CD4-positive, alpha-beta T cell treated with Interleukin-6 at 100 ng/mL for 8 hours (primary cell): ENCODE measurements around the gene RFX2.
"Not testable (repeated sequence)": the region's sequence is repeated elsewhere in the genome, so short reads cannot be mapped to it uniquely, and the experiment has no call there.

Experiments used
- DNase-seq: peaks from one replicate; pipeline ENCODE4 v3.0.0-alpha.2; 2020; ENCODE audit warnings: mixed read lengths, low spot score

RFX2 gene

DNA sequence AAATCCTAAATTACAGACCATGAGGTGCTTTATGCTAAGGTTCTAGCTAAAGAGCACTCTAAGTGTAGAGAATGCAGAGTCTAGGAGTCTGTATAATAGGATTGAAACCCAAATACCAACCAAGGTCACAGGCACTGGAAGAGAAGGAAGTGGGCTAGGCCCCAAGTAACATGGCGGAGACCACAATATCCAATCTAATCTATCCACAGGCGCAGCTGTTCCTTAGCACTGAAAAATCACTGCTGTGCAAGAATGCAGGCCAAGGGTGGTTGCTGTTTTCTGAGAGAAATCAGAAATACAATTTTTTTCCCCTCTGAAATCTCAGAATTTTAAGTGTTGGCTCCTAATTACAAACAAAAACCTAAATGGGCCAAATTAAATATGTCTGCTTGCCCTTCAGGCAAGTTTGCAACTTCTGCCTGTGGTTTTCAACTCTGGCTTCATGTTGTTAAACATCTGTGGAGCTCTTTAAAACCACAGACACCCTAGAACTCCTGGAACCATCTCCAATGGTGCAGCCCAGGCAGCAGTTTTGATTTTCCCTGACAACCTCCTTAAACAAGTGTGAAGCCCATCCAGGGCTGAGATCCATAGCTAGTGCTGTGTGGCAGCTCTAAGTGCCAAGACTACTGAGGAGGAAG lies 138.5 kb downstream of the RFX2 start:
- no peak for DNase-seq

DNA sequence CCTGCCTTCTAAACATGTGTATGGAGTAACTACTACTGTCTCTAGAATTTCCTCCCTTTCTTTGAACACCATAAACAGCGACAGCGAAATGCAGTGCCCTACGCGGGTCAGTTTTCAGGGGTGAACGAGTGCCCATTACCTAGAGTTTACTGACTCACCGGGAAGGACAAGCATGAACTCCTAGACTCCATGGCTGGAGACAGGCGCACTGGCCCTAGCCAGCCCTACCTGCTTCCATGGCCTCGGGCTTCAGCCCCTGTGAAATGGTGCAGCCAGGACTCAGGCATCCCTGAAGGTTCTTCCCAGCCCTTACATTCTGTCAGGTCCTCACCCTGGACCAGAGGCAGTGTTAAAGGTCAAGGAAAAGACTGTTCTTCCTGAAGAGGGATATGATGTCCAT lies 140.8 kb downstream of the RFX2 start:
- no peak for DNase-seq

DNA sequence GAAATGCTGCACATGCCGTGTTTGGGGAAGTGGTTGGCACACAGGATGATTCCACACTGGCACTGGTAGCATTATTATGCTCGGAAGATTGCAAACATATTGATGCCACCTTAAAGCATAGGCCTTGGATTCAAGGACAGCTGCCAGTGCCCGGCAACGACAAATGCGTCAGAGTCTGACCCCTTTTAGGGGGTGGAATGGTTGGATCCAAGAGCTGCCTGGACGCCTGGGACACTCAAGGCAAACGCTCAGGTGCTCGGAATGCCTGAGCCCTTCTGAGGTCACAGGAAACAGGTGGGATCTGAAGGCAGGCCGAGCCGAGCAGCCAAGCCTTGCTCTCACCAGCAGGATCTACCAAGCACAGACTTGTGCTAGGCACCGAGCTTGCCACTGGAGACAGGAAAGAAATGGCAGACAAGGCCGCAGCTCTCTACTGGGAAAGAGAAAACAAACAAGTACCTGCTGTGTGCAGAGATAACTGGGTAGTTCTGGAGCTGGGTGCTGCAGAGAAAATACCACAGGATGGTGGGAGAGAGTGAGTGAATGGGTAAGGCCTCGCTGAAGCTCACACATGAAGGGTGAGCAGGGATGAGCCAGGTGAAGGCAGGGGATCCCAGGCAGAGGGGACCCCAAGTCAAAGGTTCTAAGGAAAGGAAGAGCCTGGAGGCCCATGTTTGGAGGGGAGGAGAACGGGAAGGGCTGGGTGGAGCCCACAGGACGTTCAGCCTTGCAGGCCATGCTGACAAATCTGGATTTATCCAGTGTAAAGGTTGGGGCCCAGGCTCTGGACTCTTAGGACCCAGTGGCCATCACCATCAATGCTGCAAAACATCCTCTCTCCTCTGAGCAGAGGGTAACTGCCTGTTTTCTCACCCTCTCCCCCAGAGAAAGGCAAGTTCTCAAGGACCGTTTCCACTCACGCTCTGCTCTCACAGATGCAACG lies 141.6 kb downstream of the RFX2 start:
- no peak for DNase-seq

DNA sequence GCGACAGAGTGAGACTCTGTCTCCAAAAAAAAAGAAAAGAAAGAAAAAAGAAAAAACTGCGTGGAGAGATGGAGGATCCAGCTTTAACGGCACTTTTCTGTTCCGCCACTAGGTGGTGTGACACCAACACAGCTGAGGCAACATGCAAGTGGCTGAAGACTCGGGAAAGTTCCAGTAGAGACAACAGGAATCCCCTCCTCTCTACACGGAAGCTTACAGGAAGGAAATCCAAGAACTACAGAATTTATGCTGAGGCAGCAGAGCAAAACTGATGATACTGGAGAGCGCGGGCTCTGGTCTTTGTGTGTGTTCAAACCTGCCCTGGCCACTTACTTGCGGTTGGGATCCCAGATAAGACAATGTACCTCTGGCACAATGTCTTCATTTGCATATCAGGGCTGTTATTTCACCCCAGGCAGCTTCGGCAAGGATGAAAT lies 142.3 kb downstream of the RFX2 start:
- DNase-seq = peak; percentile 58

DNA sequence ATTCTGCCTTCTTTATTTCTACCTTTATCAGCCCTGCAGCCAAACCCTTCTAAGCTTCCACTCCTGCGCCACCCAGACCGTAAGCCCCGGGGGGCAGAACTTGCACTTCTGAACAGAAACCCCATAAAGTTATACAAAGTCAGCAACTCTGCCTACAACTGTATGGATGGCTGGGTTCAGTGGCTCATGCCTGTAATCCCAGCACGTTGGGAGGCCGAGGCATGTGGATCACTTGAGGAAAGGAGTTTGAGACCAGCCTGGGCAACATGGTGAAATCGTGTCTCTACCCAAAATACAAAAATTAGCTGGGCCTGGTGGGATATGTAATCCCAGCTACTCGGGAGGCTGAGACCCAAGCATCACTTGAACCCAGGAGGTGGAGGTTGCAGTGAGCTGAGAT lies 142.7 kb downstream of the RFX2 start:
- DNase-seq = no peak

DNA sequence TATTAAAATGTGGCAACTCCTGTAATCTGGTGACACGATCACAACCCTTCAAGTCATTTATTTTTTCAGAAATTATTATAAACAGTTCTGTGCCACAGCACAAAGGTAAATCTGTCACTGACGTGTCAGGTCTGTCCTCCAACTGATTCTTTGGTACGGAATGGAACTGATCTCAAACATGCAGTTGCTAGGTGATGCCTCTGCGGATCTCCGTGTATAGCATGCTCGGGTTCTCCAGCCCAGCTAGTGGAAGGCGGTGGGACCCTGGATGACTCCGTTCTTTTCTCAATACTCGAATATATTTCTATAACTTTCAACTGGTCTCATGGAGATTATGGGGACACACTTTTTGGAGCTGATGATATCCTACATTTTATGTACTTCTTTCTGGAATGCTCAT lies 143.4 kb downstream of the RFX2 start:
- no peak for DNase-seq

DNA sequence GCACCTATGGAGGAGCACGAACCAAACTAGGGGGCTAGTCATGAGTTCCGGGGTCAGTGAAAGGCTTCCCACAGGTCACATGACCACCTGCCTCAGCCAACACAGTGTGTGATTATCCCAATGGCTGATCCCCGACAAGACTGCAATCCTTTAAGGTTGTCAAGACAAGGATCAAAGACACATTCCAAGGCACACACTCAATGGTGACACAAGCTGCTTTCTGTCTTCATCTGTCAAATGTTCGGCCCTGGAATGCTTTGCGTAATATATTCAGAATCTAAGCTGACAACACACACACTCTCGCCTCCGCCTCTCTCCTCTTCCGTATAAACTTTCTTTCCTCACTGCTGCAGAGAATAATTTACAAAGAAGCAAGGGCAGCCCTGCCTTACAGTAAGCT lies 144.1 kb downstream of the RFX2 start:
- DNase-seq = no peak

DNA sequence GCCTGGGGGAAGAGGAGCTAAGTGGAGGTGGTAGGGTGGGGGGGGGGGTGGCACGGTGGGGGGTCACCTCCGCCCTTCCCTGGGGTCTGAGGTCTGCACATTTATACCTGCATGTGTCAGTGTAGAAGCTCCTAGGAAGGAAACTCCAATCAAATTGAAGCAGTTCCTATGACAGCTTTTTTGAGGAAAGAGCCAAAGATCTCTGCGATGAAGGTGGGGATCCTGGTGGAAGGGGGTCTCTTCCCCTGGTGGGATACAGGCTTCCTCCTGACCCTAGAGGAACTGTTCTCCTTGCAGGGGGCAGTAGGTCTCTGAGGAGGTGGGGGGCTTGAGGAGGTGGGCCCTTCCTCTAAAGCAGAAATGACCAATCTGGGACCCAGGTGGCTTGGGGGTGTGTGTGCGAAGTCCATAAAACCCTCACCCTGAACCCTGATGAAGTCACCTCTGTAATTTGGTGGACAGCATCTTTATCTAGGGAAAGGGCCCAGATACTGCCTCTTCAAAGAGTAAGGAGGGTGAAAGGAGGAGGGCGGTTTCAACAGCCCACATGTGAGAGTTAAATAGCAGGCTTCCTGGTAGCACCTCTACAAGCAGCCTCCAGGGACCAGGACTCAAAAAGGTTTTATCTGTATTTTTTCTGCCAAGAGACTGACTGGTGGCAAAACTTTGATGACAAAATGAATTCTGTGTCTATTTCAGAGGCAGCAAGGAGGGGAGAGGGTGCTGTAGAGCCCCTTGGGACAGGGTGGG lies 145.3 kb downstream of the RFX2 start:
- DNase-seq = peak; percentile 45

DNA sequence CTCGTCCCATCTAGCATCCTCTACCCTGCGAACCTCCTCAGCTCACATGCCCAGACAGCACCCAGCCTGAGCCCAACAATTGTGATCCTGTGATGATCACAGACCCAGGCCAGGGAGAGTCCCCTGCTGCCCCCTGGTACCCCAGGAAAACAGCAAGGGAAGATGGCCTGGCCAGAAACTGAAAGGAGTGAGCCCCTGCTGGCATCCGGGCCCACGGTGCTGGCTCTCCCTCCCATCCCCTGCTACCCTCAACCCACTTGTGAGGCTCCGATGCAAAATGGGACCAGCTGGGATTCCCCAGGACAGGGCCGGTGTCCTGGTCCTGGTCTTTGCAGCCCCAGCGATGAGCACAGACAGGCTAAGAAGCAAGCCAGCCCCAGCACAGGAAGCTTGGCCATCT lies 146.4 kb downstream of the RFX2 start:
- DNase-seq = no peak

DNA sequence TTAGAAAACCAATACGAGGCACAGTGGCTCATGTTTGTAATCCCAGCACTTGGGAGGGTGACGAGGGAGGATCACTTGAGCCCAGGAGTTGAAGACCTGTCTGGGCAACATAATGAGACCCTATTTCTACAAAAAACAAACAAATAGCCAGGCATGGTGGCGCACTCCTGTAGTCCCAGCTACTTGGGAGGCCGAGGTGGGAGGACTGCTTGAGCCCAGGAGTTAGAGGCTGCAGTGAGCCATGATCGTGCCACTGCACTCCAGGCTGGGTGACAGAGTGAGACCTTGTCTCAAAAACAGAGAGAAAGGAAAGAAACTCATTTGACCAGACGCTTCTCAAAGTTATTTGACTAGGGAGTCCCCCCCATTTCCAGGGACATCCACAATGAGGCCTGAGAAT lies 147.0 kb downstream of the RFX2 start:
- not testable (repeated sequence) for DNase-seq

DNA sequence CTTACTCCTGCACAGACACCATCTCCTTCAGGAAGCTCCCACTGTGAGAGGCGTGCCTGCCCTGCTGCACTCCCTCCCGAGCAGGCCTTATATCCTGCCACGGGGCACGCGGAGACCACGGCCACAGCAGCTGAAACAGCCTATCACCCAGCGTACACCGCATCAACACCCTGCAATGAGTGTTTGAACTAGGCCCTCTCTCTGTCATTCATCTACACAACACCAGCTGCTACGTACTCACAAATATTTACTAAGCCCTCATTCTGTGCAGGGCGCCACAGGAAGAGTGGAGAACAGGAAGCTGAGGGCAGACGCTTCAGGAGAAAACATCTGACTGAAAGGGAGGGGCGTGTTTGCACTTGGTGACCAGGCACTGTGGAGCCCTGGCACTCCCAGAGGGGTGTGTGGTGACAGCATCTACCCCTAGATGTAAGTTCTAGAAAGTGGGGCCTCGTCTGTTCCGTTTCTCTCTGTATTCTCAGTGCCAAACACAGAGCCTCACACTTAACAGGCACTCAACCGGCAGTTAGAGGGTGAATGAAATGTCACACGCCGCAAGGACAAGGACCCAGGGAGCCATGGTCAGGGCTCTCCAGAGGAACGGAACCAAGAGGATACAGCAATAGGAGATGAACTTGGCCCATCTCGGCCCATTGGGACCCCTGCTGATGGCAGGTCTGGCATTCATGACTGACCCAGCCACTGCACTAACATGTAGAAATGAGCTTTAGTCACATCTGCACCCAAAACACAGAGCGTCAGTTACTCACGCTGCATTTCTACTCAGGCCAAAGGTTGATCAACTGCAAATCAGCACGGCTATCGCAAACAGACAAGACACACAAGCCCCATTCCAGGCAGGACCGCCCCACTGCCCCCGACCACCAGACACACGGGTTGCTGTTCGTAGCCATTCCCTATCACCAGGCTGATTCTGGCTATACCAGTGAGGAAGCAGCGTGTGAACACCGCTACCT lies 148.0 kb downstream of the RFX2 start:
- peak; percentile 87 for DNase-seq

DNA sequence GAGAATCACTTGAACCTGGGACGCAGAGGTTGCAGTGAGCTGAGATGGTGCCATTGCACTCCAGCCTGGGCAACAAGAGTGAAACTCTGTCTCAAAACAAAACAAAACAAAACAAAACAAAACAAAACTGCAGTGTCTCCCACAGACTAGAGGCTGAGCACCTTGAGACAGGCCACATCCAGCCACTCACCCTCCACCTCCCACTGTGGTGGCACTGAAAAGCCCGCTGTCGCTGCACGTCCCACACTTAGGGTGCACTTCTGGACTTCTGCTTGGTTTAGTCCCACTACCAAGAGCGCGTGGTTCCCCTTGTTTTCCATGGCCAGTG lies 148.7 kb downstream of the RFX2 start:
- not testable (repeated sequence) for DNase-seq

DNA sequence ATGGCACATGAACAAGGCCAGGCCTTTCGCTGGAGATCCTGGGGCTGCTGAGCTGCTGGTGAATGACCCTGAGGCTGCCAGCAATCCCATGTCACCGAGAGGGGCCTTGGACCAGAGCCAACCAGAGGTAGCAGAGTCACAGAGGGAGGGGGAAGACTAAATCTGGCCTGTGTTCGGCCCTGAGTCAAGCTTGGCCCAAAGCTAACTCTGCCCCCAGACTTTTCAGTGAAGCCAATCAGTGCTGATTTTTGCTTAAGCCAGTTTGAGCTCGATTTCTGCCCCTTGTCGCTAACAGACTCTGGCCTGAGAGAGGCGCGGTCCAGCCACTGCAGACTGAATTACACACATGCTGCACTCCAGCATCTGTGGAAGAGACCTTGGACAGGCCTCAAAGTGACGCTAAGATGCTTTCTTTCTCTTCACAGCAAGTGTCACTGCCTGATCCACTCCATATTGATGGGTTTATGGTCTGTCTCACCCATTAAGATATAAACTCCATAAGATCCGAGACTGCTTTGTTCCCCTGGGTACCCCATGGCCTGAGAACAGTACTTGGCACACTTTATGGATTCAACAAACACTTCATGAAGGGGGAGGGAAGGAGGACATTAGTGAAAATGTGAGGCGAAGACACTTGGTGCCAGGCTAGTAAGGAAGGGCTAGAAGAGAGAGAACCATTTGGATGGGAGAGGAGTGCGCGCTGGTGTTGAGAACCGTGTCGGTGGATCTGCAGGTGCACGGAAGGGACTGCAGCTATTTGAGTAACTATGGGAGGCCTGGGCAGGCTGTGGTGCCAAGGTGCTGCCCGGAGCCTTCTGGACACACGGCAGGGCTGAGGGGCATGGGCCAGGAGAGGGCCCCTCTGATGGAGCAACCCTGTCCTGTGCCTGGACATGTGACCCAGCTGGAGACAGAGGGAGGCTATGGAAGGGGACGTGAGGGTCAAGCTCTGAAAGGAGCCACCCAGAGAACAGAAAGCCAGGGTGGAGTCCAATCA lies 150.0 kb downstream of the RFX2 start:
- DNase-seq = no peak

DNA sequence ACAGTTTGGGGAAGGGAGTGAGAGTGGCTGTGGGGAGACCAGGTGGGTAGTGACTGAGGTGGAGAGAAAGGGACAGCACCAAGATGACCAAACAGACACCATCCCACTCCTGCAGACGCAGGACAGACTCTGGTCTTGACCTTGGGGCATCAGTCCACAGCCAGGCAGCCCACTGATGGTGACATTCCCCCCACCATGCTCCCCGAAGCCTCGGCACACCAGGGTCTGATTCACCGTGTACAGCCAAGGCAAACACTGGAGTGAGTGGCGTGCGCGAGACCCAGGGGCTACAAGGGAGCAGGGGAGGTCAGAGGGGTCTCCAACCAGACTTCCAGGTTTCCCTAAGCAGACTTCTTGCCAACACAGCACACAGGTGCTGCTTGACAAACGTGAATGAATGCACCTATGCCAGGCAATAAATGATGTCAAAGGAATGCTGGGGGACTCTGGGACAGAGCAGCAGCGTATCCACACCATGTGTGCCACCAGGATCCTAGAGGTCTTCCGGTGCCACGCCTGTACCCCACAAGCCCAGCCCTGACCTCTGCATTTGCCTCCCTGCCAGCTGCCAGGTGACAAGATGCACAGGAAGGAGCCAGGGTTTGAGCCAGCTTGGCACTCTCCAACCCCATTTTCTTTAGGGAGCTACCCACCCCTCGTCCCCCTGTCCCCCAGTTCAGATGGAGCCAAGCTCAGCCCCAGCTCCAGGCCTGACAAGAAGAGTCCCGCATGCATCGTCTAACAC lies 150.9 kb downstream of the RFX2 start:
- no peak for DNase-seq

DNA sequence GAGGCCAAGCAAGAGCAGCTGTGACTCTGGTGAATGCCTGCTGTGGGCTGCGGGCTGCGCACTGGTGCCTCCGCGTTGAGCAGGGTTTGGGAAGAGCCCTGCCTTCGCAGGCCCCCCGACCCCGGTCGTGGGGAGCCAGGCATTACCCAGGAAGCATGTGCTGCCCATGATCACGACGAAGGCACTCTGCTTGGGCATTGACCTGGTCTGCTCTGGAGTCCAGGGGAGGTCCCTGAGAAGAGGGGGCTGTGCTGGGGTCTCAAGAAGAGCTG lies 151.5 kb downstream of the RFX2 start:
- DNase-seq = no peak

DNA sequence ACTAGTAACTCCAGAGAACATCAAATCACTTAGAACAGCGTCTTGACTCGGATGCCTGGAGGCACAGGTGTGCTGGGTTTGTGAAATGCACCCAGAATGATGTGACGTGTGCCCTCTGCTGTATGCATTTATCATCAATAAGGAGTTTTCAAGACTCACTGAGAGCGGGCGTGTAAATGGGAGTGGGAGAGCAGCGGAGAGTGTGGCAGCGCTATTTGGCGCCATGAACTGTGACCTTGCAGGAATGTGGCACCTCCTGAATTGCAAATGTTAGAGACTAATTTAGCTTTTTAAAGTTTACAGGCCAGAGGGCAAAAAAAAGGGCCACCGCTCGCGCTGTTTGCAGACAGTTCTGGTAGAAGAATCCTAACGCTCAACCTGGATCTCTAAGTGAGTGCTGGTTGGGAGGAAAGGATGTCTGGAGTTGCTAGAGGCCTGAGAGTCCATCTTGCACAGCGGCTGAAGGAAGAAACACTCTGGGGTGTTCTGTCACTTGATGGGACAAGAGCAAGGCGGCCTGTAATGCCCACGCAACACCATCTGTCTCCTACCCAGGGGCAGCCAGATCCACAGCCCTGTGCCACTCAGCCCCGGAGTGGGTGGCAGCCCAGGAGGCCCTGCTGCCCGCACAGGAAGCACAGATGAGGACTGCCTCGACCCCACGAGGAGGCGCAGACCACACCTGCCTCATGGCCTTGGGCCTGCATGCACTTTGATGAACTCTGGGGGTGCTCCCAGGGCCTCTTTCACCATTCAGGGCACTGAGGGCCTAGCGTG lies 152.0 kb downstream of the RFX2 start:
- DNase-seq = no peak

DNA sequence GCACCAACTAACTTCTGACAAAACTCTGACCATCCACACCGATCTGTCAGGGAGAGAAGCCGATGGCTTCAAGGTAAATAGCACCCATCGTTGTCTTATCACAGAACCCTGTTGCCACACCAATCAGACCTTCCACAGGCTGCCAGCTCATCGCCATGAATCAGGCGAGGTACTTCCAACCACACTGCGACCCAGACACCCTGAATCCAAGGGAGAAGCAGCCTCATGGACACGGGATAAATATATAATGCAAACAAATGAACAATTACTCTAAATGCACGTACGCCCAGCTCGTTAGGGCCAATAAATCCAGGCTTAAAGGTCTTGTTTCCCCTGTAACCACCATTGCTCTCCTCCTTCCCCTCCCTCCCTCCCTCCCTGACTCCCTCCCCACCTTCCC lies 153.1 kb downstream of the RFX2 start:
- no peak for DNase-seq

DNA sequence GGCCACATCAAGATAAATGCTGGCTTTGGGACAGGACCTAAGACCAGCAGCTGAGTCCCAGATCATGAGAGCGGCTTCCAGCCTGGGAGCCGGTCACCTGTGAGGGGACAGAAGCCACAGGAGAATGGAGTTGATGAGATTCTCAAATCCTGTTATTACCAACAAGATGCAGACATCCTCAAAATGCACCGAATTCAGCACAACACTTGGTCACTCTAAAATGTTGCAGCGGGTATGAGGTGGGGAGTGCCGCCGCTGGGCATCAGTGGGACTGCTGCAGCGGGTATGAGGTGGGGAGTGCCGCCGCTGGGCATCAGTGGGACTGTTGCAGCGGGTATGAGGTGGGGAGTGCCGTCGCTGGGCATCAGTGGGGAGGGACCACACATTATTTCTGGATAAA lies 153.6 kb downstream of the RFX2 start:
- DNase-seq = no peak

DNA sequence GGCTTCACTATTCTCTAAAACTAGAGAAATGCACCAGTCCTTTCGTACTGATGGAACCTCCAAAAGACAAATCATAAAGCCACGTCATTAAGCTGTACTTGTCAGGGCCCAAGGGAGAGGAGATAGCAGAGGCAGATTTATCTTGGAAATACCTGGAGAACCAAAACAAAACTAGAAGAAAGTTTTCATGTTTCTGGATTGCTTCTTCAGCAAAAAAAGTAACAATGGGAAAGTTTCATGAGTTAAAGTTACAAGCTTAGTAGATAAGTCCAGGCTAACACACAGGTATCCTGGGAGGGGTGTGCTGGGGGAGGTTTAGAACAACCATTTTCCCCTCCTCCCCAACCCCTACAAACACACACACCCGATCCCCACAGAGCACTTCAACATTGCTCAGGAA lies 154.0 kb downstream of the RFX2 start:
- no peak for DNase-seq
